Prostate gland (tissue), 1 donor: ENCODE measurements around the gene NHLH2.

Experiments
- POLR2A ChIP-seq: fragments of 450-650 bp; IDR thresholded peaks from one replicate; pipeline ENCODE4 v1.6.1; 2016; ENCODE audit warnings: antibody characterized with exemption, mild to moderate bottlenecking
- POLR2AphosphoS5 ChIP-seq: sonication (generic); formaldehyde crosslinking; IDR thresholded peaks from one replicate; pipeline ENCODE4 v1.6.1; 2017; ENCODE audit warnings: antibody characterized with exemption

GRCh38 chr1:115869064-115869463 lies 28.1 kb upstream of the NHLH2 start:
- TF ChIP-seq POLR2A (no peak), POLR2AphosphoS5 (no peak)
